ENCODE data around the gene ODC1. TPM values are rescaled to one million over a fixed set of nuclear protein-coding genes. Genes with fewer than 3 reads are reported as not detected.

ODC1 gene
- total and polyA plus RNA-seq, 2 of the 4 experiments (the other 2 are of a cell fraction) = 117 to 204 TPM

DNA sequence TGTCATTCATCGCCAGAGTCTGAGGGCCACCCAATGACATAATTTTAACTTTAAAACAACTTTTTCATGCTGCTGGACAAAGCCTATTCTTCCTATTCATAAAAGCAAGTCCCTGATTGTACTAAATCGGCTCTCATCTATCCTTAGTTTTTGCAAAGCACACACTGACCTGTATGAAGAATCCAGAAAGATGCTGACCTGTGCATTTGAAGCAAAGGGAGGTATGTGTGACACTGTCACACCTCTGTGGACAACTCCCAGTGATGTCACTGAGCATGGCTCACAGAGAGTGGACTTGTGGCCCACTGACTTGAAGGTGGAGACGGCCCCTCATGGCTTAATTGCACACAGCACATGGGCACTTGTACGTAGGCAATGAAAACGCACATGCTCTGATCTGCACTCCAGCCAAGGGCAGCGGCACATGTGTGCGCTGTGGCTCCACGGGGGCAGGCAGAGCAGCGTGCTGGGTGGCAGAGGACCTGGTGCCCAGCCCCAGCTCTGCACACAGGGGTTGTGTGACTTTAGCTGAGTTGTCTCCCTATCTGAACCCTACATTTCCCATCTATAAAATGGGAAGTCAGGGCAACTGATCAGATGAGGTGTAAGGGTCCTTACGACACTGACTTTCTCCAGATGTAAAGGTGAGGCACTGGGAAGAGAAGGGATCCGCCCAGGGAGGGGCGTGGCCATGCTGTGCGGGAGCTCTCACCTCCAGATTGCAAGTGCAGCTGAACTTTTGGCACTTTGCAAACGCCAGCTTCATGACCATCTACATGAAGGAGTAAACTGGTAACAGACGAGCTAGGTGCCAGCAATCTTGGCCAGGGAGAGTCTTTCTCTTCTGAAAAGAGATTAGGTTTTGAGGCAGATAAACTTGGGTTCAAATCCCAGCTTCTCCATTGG is 14.3 kb upstream of the ODC1 start:
- ChIA-PET POLR2A (ENCODE audit: unreplicated experiment) (no interaction called here), CTCF (interaction anchor here (1.6 kb wide), 1 partner anchor 8 kb away, joined by 5 read pairs; no protein-coding TSS in a partner anchor)
- H2BK5ac ChIP-seq (ENCODE audit: low read depth, low read length, poor library complexity, severe bottlenecking) = no peak overlapping the region
- H2BK15ac ChIP-seq (ENCODE audit: low read depth, low read length) = no peak overlapping the region
- H4K91ac ChIP-seq (ENCODE audit: insufficient read depth, low read depth, low read length) = no peak overlapping the region
- no peak overlapping the region for H2BK120ac ChIP-seq (ENCODE audit: low read depth, low read length)
- no peak overlapping the region for H3K4me2 ChIP-seq (ENCODE audit: low read depth, low read length)
- no peaks in the 10 kb centered on the region for H3K36me3 ChIP-seq (ENCODE audit: control insufficient read depth, insufficient read depth, low read length)
- no peak overlapping the region for H2AK9ac ChIP-seq (replicated peaks; ENCODE audit: low read depth, low read length, poor library complexity)
- no peak overlapping the region for H3K9ac ChIP-seq (ENCODE audit: low read depth, low read length)
- no peak overlapping the region for H3K4ac ChIP-seq (ENCODE audit: low read depth, low read length)
- H4K5ac ChIP-seq (ENCODE audit: low read depth, low read length) = no peak overlapping the region
- no peak for TF ChIP-seq CHD1 (IDR thresholded peaks at IDR 0.05; ENCODE audit: low read depth, low read length)
- TF ChIP-seq, protein P1, sequence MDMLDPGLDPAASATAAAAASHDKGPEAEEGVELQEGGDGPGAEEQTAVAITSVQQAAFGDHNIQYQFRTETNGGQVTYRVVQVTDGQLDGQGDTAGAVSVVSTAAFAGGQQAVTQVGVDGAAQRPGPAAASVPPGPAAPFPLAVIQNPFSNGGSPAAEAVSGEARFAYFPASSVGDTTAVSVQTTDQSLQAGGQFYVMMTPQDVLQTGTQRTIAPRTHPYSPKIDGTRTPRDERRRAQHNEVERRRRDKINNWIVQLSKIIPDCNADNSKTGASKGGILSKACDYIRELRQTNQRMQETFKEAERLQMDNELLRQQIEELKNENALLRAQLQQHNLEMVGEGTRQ (IDR thresholded peaks at IDR 0.05; ENCODE audit: low read depth, low read length) = no peak
- TF ChIP-seq, protein P2, sequence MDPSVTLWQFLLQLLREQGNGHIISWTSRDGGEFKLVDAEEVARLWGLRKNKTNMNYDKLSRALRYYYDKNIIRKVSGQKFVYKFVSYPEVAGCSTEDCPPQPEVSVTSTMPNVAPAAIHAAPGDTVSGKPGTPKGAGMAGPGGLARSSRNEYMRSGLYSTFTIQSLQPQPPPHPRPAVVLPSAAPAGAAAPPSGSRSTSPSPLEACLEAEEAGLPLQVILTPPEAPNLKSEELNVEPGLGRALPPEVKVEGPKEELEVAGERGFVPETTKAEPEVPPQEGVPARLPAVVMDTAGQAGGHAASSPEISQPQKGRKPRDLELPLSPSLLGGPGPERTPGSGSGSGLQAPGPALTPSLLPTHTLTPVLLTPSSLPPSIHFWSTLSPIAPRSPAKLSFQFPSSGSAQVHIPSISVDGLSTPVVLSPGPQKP (IDR thresholded peaks at IDR 0.05; ENCODE audit: borderline replicate concordance, low read depth, low read length) = no peak
- TF ChIP-seq FOS (IDR thresholded peaks at IDR 0.05; ENCODE audit: low read depth, low read length) = no peak
- TF ChIP-seq SMC3 (IDR thresholded peaks at IDR 0.05; ENCODE audit: low read depth, low read length) = no peak
- TF ChIP-seq NFE2L2 (IDR thresholded peaks at IDR 0.05; ENCODE audit: low read depth, low read length) = no peak
- no peak for TF ChIP-seq RFX5 (IDR thresholded peaks at IDR 0.05; ENCODE audit: low read depth, low read length)
- TF ChIP-seq MAFK (IDR thresholded peaks at IDR 0.05; ENCODE audit: low read depth, low read length) = no peak
- TF ChIP-seq RAD21 (IDR thresholded peaks at IDR 0.05; ENCODE audit: low read length) = no peak
- no peak for TF ChIP-seq POLR2A (IDR thresholded peaks at IDR 0.05; ENCODE audit: low read depth, low read length)
- no peak for TF ChIP-seq MXI1 (IDR thresholded peaks at IDR 0.05; ENCODE audit: borderline replicate concordance, low read depth, low read length)
- TF ChIP-seq BHLHE40 (IDR thresholded peaks at IDR 0.05; ENCODE audit: low read depth, low read length) = no peak
- TF ChIP-seq MAZ (IDR thresholded peaks at IDR 0.05; ENCODE audit: borderline replicate concordance, low read depth, low read length) = no peak
- TF ChIP-seq, protein P3, sequence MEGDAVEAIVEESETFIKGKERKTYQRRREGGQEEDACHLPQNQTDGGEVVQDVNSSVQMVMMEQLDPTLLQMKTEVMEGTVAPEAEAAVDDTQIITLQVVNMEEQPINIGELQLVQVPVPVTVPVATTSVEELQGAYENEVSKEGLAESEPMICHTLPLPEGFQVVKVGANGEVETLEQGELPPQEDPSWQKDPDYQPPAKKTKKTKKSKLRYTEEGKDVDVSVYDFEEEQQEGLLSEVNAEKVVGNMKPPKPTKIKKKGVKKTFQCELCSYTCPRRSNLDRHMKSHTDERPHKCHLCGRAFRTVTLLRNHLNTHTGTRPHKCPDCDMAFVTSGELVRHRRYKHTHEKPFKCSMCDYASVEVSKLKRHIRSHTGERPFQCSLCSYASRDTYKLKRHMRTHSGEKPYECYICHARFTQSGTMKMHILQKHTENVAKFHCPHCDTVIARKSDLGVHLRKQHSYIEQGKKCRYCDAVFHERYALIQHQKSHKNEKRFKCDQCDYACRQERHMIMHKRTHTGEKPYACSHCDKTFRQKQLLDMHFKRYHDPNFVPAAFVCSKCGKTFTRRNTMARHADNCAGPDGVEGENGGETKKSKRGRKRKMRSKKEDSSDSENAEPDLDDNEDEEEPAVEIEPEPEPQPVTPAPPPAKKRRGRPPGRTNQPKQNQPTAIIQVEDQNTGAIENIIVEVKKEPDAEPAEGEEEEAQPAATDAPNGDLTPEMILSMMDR (conservative IDR thresholded peaks at IDR 0.05; ENCODE audit: low read depth, low read length) = no peak
- no peak overlapping the region for H3K56ac ChIP-seq (ENCODE audit: extremely low read depth, insufficient read depth, low read length)
- H4K8ac ChIP-seq (ENCODE audit: low read depth in 2 of 2, low read length in 2 of 2) = no peak overlapping the region
- H2BK20ac ChIP-seq (ENCODE audit: low read depth, low read length) = no peak overlapping the region
- no peak overlapping the region for H3K23ac ChIP-seq (ENCODE audit: low read depth, low read length)
- H3K9me1 ChIP-seq (ENCODE audit: insufficient read depth, low read length) = no peaks in the 10 kb centered on the region
- H3K9me3 ChIP-seq (ENCODE audit: control insufficient read depth, insufficient read depth, low read length) = no peaks in the 10 kb centered on the region
- in situ Hi-C loops (cut with MboI; ENCODE audit: low sequenced_read_pairs) (no loop called here), intact Hi-C loops (cut with micrococcal nuclease) (no loop called here), dilution Hi-C loops (cut with HindIII; ENCODE audit: low sequenced_read_pairs, unreplicated experiment) (no loop called here)
- DNase-seq (no peak), ATAC-seq (ENCODE audit: low read depth) (no peak)
- H4K20me1 ChIP-seq (ENCODE audit: insufficient read depth, low read length) = no peaks in the 10 kb centered on the region
- BruUV-seq (replicated peaks) = no TSS peak
- 94% methylated on average over 5 of the region's 15 CpGs; no CpG with 5 or more reads in 1 of the 2 experiments for WGBS, 2 experiments (ENCODE audit: extremely low coverage in 2 of 2, insufficient read length in 1 of 2)
- no peak overlapping the region for H3K4me3 ChIP-seq (ENCODE audit: insufficient read depth, low read depth, low read length)
- H3K27me3 ChIP-seq (ENCODE audit: control insufficient read depth, insufficient read depth, low read length) = peaks cover 34% of the 10 kb centered on the region
- no peaks in the 10 kb centered on the region for H3K79me1 ChIP-seq (ENCODE audit: low read depth in 1 of 2, low read length in 2 of 2)
- H2AFZ ChIP-seq (replicated peaks; ENCODE audit: low read length, poor library complexity) = no peak overlapping the region
- H3K27ac ChIP-seq (ENCODE audit: insufficient read depth, low read length) = no peak overlapping the region
- no peak overlapping the region for H2AK5ac ChIP-seq (ENCODE audit: low read depth, low read length)
- H3K18ac ChIP-seq (ENCODE audit: low read depth, low read length) = no peak overlapping the region
- H3K14ac ChIP-seq (replicated peaks; ENCODE audit: low read depth, low read length) = no peak overlapping the region
- H3K4me1 ChIP-seq (ENCODE audit: control insufficient read depth, insufficient read depth, low read length) = peaks cover 2% of the 10 kb centered on the region

All from IMR-90 (cell line).